G401.6 (cell line): ENCODE data around the gene METTL16.
"Not testable (repeated sequence)": the region's sequence is repeated elsewhere in the genome, so short reads cannot be mapped to it uniquely, and the experiment has no call there.

ENCODE experiments used
- FAIRE-seq: peaks from 2 replicates; lab custom pipeline; 2012; peaks lifted over from hg19 to GRCh38; lab: Jason Lieb, UNC

The METTL16 gene

GRCh38 chr17:2502871-2503580 lies 8.7 kb downstream of the METTL16 start:
- FAIRE-seq, result peak; percentile 87

DNA sequence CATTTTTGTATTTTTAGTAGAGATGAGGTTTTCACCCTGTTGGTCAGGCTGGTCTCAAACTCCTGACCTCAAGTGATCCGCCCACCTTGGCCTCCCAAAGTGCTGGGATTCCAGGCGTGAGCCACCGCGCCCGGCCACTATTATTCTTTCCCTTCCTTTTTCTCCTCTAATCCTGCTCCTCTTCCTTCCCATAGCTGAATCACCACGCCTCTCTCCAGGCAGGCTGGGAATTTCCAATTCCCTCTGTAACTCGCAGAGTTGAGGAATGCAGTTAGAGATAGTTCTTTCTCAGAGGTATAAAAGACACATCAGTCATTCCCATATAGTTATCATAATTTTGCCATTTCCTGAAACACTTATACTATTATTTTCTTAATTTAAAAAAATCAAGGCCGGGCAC lies 11.2 kb downstream of the METTL16 start:
- no peak for FAIRE-seq

- not testable (repeated sequence) for FAIRE-seq
Observed at GRCh38 chr17:2489286-2489685, 22.4 kb downstream of the METTL16 start.

DNA sequence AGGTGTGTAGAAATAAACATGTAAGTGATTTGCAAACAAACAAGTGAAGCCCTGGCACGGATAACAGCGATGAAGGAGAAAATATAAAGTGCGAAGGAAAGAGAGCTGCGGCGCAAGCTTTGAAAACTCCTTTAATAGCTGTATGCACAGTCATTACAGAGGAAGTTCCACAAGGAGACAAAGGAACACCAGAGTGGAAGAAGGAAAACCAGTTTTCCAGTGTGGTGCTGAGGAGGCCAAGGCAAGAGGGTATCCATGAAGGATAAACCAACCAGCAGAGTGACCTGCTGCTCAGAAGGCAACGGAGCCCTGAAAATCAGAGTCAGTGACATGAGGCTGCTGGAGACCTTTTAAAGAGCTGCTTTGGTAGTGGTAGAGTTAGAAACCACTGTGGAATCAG lies 24.4 kb downstream of the METTL16 start:
- FAIRE-seq, result no peak

GRCh38 chr17:2486709-2487108 lies 25.0 kb downstream of the METTL16 start:
- not testable (repeated sequence) for FAIRE-seq

DNA sequence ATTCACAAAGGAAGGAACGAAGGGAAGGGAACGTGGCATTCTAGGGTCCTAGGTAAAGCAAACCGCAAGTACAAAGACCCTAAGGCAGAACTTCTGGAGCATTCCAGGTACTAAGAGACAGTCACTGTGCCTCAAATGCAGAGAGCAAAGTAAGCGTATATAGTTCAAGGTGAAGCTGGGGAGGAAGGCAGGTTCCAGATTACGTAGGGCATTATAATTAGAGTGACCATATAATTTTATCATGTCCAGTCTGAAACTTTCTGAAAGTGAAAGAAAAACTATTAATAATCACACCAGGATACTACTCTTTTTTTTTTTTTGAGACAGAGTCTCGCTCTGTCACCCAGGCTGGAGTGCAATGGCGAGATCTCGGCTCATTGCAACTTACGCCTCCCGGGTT lies 25.7 kb downstream of the METTL16 start:
- FAIRE-seq, result no peak

GRCh38 chr17:2485543-2485942 lies 26.1 kb downstream of the METTL16 start:
- FAIRE-seq, result no peak

- no peak for FAIRE-seq
Observed at GRCh38 chr17:2484876-2485275, 26.8 kb downstream of the METTL16 start.

- peak; percentile 19 for FAIRE-seq
Observed at GRCh38 chr17:2483084-2483483, 28.6 kb downstream of the METTL16 start.

DNA sequence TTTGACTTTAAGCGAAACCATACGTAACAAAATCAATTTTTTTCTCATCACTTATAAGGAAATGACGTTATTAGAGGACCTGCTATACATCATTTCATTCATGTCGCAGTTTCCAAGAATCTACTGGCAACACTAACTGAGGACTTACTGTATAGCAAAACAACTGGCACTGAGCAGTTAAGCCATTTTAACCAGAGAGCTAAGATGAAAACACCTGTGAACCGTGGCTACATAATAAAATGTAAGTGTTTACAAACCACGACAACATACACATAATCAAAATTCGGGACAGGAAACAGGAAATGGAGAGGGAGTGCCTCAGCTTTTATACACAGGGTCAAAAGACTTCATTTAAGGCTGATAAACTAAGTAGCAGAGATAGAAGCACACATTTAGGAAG lies 29.5 kb downstream of the METTL16 start:
- no peak for FAIRE-seq

DNA sequence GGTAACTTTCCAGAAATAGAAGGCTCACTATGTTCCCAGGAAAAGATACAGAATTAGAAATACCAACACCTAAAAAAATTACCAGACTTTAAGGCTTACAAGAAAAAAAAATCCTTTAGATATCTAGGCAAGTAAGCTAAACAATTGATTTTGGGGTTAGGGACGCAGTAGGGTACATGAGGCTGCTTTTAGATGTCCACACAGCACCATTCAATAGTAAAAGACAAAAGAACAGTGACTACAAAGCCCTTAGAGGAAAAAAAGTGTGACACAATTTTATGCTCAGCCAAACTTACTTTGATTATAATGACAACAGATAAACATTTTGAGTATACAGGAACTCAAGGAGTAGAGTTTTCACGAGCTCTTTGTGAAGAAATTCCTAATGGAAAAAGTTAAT lies 29.9 kb downstream of the METTL16 start:
- FAIRE-seq, result no peak

GRCh38 chr17:2478458-2478857 lies 33.2 kb downstream of the METTL16 start:
- no peak for FAIRE-seq

- no peak for FAIRE-seq
Observed at GRCh38 chr17:2475056-2475455, 36.6 kb downstream of the METTL16 start.

- no peak for FAIRE-seq
Observed at GRCh38 chr17:2474371-2474770, 37.3 kb downstream of the METTL16 start.

DNA sequence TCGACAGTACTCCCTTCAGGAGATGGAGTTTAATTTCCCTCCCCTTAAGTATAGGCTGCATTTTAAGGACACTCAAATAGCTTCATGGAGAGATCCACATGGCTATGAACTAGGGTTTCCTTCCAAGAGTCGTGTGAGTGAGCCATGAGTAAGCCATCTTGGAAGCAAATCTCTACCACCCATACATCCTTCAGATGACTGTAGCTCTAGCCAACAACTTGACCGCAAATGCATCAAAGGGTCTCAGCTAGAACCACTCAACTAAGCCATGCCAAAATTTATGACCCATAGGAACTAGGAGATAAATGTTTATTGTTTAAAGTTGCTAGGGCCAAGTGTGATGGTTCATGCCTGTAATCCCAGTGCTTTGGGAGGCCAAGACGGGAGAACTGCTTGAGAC lies 43.4 kb downstream of the METTL16 start:
- no peak for FAIRE-seq

- no peak for FAIRE-seq
Observed at GRCh38 chr17:2466931-2467330, 44.8 kb downstream of the METTL16 start.

- FAIRE-seq, result no peak
Observed at GRCh38 chr17:2462481-2462880, 49.2 kb downstream of the METTL16 start.

- no peak for FAIRE-seq
Observed at GRCh38 chr17:2459917-2460271, 51.8 kb downstream of the METTL16 start.

GRCh38 chr17:2457913-2458312 lies 53.8 kb downstream of the METTL16 start:
- FAIRE-seq, result no peak

GRCh38 chr17:2456475-2456874 lies 55.2 kb downstream of the METTL16 start:
- no peak for FAIRE-seq

- no peak for FAIRE-seq
Observed at GRCh38 chr17:2455956-2456355, 55.7 kb downstream of the METTL16 start.

- no peak for FAIRE-seq
Observed at GRCh38 chr17:2453866-2454265, 57.8 kb downstream of the METTL16 start.

GRCh38 chr17:2453325-2453724 lies 58.4 kb downstream of the METTL16 start:
- FAIRE-seq, result no peak

DNA sequence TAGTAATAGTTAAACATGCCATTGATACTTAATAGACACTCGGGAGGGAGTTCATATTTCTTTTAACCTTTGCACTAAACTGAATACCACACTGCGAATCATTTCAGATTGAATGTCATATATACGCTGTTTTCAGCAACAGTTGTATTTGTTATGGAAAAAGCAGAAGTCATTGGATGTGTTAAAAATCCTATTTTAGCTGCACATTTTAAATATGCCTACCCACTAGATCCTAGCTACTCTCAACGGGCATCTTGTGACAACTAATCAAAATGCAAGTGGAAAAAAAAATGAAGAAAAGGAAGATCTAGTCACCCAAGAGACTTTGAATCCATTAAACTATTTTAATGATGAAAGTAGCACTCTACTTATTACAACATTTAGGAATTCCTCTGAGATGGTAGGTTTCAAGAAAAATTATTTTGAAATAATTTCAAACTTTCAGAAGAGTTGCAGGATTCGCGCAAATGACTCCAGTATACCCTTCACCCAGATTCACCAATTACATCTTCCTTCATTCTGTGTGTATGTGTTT lies 59.4 kb downstream of the METTL16 start:
- no peak for FAIRE-seq
